ENCODE results near the gene SEC31A.

- TF ChIP-seq CTCF (IDR thresholded peaks at IDR 0.05), result no peak
- no peak for TF ChIP-seq ETV6 (CRISPR knock-in tag; IDR thresholded peaks at IDR 0.05)
- no peak for TF ChIP-seq PRDM15 (CRISPR knock-in tag; IDR thresholded peaks at IDR 0.05)
- TF ChIP-seq RELA (CRISPR knock-in tag; IDR thresholded peaks at IDR 0.05; ENCODE audit: borderline replicate concordance), result no peak
- no peak for TF ChIP-seq NFYB (CRISPR knock-in tag; conservative IDR thresholded peaks at IDR 0.05; ENCODE audit: low read depth)
- TF ChIP-seq, protein P1, sequence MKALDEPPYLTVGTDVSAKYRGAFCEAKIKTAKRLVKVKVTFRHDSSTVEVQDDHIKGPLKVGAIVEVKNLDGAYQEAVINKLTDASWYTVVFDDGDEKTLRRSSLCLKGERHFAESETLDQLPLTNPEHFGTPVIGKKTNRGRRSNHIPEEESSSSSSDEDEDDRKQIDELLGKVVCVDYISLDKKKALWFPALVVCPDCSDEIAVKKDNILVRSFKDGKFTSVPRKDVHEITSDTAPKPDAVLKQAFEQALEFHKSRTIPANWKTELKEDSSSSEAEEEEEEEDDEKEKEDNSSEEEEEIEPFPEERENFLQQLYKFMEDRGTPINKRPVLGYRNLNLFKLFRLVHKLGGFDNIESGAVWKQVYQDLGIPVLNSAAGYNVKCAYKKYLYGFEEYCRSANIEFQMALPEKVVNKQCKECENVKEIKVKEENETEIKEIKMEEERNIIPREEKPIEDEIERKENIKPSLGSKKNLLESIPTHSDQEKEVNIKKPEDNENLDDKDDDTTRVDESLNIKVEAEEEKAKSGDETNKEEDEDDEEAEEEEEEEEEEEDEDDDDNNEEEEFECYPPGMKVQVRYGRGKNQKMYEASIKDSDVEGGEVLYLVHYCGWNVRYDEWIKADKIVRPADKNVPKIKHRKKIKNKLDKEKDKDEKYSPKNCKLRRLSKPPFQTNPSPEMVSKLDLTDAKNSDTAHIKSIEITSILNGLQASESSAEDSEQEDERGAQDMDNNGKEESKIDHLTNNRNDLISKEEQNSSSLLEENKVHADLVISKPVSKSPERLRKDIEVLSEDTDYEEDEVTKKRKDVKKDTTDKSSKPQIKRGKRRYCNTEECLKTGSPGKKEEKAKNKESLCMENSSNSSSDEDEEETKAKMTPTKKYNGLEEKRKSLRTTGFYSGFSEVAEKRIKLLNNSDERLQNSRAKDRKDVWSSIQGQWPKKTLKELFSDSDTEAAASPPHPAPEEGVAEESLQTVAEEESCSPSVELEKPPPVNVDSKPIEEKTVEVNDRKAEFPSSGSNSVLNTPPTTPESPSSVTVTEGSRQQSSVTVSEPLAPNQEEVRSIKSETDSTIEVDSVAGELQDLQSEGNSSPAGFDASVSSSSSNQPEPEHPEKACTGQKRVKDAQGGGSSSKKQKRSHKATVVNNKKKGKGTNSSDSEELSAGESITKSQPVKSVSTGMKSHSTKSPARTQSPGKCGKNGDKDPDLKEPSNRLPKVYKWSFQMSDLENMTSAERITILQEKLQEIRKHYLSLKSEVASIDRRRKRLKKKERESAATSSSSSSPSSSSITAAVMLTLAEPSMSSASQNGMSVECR (CRISPR knock-in tag; IDR thresholded peaks at IDR 0.05; ENCODE audit: borderline replicate concordance), result no peak
- no peak for TF ChIP-seq ZNF317 (CRISPR knock-in tag; IDR thresholded peaks at IDR 0.05; ENCODE audit: borderline replicate concordance, low read depth)
- no peak for TF ChIP-seq USF2 (CRISPR knock-in tag; IDR thresholded peaks at IDR 0.05)
- TF ChIP-seq ATF2 (CRISPR knock-in tag; IDR thresholded peaks at IDR 0.05; ENCODE audit: borderline replicate concordance, low read depth), result no peak
- TF ChIP-seq NR2C2 (CRISPR knock-in tag; IDR thresholded peaks at IDR 0.05), result no peak
Measured at GRCh38 chr4:82891707-82892466, 934 bp upstream of the SEC31A start.
